GM21825 (cell line): Measurements from ENCODE around the gene PLAC8L1.

Experiments
- ATAC-seq: cut with Tn5 transposase; IDR thresholded peaks from one replicate; pipeline ENCODE4 v1.9.1; 2021; ENCODE audit warnings: mild to moderate bottlenecking, moderate library complexity; ENCODE audit not compliant: unreplicated experiment

The PLAC8L1 gene

GRCh38 chr5:146081556-146081955 is 23.8 kb downstream of the PLAC8L1 start:
- no peak for ATAC-seq

DNA sequence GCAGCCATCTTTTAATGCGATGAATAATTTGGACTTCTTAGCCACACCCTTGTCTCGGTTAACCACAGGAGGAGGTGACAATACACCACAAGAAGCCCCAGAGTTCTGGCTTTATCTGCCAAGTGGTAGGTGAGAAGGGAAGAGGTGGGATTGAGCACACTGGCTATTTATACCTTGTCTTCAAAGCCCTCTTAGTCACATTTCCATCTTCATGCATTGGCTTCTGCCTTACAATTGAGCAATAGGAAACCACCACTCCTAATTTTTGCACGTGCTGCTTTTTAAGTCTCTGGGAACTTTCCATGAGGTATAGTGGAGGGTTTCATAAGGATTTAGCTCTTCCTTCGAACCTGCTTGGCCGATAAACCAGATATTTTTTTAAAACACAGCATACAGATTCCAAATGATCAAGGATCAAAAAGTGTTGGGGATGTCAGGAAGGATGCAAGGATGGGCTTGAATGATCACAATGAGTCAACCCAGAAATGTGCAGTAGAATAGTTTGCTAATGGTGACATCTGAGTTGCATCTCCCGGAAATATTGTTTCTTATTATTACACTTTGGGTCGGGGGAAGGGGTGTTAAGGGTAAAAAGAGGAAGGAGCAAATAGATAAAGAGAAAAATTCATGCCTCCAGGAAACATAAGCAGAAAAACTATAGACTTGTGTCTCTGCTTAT is 25.5 kb downstream of the PLAC8L1 start:
- ATAC-seq: no peak

DNA sequence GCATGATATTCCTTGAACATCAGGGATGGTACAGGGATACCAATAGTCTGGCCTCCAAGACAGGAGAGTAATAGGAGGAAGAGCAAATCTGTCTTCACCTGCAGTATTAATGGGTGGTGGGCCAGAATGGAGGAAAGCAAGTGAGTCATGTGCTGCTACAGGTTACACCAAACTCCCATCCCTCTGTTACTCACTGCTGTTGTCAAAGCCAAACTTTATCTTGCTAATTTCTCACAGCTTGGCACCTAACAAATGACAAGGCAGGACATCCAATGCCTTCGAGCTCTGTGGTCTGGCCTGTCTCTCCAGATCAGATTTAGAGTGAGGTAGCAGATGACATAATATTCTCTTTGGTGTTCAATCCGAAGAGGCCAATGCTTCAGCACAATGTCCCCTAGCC is 26.8 kb downstream of the PLAC8L1 start:
- no peak for ATAC-seq

DNA sequence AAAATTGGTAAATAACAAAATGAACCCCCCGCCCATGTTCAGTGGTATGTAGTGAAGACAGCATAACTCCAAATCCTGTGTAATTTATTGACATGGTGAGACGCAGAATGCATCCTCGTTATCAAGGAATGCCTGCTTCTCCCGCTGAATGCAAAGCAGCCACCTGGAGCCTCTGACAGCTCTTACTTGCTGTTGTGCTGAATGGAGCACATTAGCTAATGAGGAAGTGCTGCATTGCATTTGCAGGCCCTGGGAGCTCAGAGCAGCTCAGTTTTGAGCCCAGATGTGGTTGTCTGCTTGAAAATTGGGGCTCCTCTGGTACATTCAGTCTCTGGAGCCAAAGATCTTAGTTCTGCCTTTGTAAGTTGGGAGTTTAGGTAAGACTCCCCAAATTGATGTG is 28.9 kb downstream of the PLAC8L1 start:
- no peak for ATAC-seq

GRCh38 chr5:146076028-146076427 is 29.3 kb downstream of the PLAC8L1 start:
- no peak for ATAC-seq

GRCh38 chr5:146073239-146073900 is 32.0 kb downstream of the PLAC8L1 start:
- no peak for ATAC-seq

DNA sequence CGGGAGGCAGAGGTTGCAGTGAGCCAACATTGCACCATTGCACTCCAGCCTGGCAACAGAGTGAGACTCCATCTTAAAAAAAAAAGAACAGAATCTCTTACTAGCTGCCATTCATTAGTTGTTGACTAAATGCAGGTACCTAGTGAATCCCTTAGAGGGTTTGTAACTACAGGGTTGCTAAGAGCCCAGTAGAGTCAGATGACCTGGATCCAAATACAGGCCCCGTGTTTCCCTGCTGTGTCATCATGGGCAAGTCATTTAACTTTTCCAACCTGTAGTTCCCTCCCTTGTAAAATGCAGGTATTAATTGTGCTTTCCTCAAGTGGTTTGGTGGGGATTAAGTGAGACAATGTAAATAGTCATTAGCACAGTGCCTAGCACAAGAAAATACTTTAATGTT is 32.8 kb downstream of the PLAC8L1 start:
- no peak for ATAC-seq

GRCh38 chr5:146071171-146071570 is 34.2 kb downstream of the PLAC8L1 start:
- ATAC-seq: no peak

DNA sequence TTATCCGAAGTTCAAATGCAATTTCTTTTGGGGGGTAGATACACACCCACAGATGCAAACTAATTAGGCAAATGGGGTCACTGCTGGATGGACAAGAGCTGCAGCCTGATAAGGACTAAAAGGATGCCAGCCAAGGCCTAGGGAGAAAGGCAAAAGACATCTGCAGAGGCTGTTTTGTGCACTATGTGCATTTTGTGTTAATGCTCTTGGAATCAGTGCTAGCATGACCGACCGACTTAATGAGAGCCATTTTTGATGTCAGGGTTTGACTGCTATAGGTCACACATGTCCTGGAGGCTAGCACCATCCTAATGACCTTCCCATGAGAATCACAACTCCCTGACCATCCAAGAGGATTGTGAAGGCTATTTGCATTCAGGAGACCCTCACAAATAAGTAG is 34.6 kb downstream of the PLAC8L1 start:
- ATAC-seq: no peak

DNA sequence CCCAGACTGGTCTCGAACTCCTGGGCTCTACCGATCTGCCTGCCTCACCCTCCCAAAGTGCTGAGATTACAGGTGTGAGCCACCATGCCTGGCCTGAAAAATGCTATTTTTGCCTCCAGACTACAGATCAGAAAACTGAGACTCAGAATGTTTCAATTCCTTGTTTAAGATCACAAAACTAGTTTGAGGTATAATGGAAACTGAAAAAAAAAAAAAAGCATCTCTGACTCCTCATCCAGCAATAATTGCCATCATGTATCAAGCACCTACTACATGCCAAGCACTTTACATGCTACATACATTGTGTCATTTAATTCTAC is 35.6 kb downstream of the PLAC8L1 start:
- no peak for ATAC-seq

GRCh38 chr5:146068977-146069779 is 36.2 kb downstream of the PLAC8L1 start:
- ATAC-seq: no peak

DNA sequence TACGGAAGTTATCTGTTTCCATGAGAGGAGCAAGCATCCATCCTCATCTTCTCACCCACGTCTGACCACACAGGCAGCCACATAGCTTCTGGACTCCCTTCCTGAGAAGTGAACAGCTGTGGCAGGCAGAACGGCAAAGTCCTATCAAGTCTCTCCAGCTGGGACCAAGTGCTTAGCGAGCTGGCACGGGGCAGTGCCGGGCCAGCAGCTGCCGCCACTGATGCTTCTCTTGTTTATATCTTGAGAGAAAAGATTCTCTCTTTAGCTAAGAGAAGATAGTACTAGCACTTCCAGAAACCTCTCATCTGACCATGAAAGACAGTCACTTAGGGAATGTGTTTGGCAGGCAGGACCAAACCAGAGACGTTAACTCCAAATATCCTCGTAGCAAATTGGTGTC is 37.2 kb downstream of the PLAC8L1 start:
- no peak for ATAC-seq

DNA sequence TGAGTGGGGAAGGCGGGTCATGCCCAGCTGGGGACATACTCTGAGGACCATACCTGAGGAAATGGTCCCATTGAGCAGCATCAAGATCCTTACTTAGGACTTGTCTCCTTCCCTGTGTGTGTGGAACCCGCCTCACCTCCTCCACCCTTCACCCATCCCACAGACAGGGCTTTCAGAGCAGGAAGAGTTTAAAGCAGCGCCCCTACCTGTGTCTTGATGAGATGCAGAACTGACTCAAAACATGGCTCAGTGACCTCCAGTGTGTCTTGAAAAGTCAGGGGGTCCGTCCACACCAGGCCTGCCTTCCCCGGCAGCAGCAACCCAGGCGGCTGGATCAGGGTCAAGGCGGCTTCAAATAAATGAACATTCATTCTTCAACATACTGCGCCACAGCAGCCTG is 38.4 kb downstream of the PLAC8L1 start:
- ATAC-seq: no peak

GRCh38 chr5:146060221-146060585 is 45.2 kb downstream of the PLAC8L1 start:
- no peak for ATAC-seq

DNA sequence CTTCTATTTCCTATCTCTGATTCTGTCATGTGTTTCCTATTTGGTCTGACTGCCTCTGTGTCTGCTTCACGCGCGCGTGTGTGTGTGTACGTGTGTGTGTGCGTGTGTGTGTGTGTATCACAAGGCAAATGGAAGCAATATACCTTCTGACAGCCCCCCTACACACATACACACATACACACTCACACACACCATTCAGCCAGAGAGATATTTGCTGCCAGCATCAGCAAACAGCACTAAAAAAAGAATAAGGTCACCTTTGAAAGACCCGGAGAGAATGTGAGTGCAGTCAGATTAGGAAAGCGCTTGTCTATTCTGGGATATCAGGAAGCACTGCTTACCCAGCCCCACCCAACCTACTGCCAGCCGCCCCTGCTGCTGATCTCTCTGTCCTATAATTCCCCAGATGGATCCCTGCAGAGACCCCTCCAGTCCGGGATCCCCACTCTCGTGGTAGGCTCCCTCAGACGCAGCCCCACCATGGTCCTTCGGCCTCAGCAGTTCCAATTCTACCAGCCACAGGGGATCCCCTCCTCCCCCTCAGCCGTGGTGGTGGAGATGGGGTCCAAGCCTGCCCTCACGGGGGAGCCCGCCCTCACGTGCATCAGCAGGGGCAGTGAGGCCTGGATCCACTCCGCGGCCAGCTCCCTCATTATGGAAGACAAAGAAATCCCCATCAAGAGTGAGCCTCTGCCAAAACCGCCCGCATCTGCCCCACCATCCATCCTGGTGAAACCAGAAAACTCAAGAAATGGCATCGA is 45.7 kb downstream of the PLAC8L1 start:
- ATAC-seq: no peak

- ATAC-seq: no peak
Observed at GRCh38 chr5:146055432-146055831, 49.9 kb downstream of the PLAC8L1 start.

DNA sequence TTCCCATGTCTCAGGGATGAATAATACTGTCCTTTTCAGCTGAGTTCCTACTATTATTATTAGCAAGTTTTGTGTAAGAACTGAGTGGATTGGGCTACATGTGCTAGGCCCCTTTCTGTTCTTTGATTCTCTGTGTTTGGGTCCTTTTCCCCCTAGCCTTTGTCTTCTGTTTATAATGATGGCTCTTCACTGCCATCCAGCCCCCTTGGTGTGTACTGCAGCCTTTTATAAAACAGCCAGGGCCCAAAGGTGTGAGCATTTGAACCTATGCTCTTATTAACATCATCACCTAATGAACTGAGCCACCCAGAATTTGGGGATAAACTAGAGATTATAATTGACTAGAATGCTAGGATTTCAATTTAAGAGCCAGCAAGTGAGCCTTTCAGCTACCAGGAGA is 52.6 kb downstream of the PLAC8L1 start:
- no peak for ATAC-seq

GRCh38 chr5:146051678-146052077 is 53.7 kb downstream of the PLAC8L1 start:
- no peak for ATAC-seq

GRCh38 chr5:146050086-146050485 is 55.3 kb downstream of the PLAC8L1 start:
- no peak for ATAC-seq

GRCh38 chr5:146049704-146050026 is 55.7 kb downstream of the PLAC8L1 start:
- ATAC-seq: no peak

DNA sequence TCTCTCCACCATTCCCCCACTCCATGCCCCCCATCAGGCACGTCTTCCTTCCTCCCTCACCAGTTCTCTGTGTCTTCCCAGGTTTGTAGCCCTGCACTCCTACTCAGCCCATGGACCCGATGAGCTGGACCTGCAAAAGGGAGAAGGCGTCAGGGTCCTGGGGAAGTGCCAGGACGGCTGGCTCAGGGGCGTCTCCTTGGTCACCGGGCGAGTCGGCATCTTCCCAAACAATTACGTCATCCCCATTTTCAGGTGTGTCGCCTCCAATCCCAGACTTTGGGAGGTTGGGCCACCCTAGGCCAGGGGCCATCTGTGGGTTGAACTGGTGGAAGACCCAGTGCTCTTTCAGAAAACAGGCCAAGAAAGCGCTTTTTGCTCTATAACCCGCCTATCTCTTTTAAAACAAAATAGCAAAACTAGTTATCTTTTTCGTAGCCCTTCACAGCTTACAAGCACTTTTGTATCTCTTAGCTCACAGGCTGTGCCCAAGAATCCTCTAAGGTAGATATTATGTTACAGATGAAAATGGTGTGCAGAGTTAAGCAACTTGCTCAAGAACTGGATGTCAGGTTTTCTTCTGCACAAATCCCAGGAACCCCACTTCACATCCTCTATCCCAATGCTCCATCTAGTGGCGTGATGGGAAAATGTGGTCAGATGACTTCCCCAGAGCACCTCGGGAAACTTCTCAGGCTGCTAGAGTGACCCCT is 56.2 kb downstream of the PLAC8L1 start:
- no peak for ATAC-seq
